H7 (cell line): ENCODE data around the gene FIZ1. TPM values are rescaled to one million over a fixed set of nuclear protein-coding genes. Genes with fewer than 3 reads are reported as not detected.

Source experiments
- DNase-seq: peaks from one replicate; pipeline ENCODE4 v3.0.0; 2012
- H3K27me3 ChIP-seq: 2 replicates; pipeline ENCODE4 v1.6.0; 2011; ENCODE audit warnings: mild to moderate bottlenecking, low read length; ENCODE audit not compliant: control insufficient read depth, insufficient read depth
- H3K36me3 ChIP-seq: replicated peaks from 2 replicates; pipeline ENCODE4 v1.5.1; 2011; ENCODE audit warnings: low read length; ENCODE audit not compliant: control insufficient read depth, insufficient read depth
- H3K4me3 ChIP-seq: 2 replicates; pipeline ENCODE4 v1.5.1; 2011; ENCODE audit warnings: low read depth, mild to moderate bottlenecking, control low read depth, low read length, moderate library complexity; ENCODE audit not compliant: insufficient read depth
- total RNA-seq: library from RNA; depleted of rRNA; stranded (reverse); fragments of >200 nt; shearing (Covaris generic); gene quantifications from 2 replicates; pipeline ENCODE4 v1.2.3, GENCODE V29; 2014; rRNA removed

FIZ1 gene
- 4.3 and 4.7 TPM in 2 replicates for total RNA-seq

GRCh38 chr19:55599468-55599841 lies at the start of gene FIZ1:
Gene FIZ1, minus strand, starts transcription at chr19:55599517. Its CDS starts 1,652 bp downstream, at chr19:55597865.
- Histone ChIP-seq H3K36me3 (peaks cover 3% of the 10 kb centered on the region), H3K4me3 (peak within 1 kb of the TSS; percentile 57)

GRCh38 chr19:55648585-55649267 lies 49.4 kb upstream of the FIZ1 start:
- peak; percentile 80 for DNase-seq
- H3K36me3 ChIP-seq: peaks cover 10% of the 10 kb centered on the region
- no peaks in the 10 kb centered on the region for H3K27me3 ChIP-seq
- peak overlapping the region; percentile 81 for H3K4me3 ChIP-seq

More at GRCh38 chr19:55599468-55599841, at the start of gene FIZ1:
- DNase-seq: peak; percentile 96
- no peaks in the 10 kb centered on the region for H3K27me3 ChIP-seq

- Histone ChIP-seq H3K27me3 (no peaks in the 10 kb centered on the region), H3K36me3 (peaks cover 10% of the 10 kb centered on the region), H3K4me3 (peak within 1 kb of the TSS; percentile 81)
- peak; percentile 94 for DNase-seq
Observed at GRCh38 chr19:55647732-55648584, 48.6 kb upstream of the FIZ1 start, which contains the start of gene CCDC106. Gene CCDC106, plus strand, starts transcription at chr19:55648212. Its CDS starts 835 bp downstream, at chr19:55649047.

- peak; percentile 66 for DNase-seq
- Histone ChIP-seq H3K36me3 (peaks cover 10% of the 10 kb centered on the region), H3K4me3 (peak overlapping the region; percentile 81), H3K27me3 (no peaks in the 10 kb centered on the region)
Observed at GRCh38 chr19:55646889-55647731, 47.8 kb upstream of the FIZ1 start.

- DNase-seq: no peak
- H3K4me3 ChIP-seq: no peak overlapping the region
Observed at GRCh38 chr19:55645512-55645881, 46.2 kb upstream of the FIZ1 start.

GRCh38 chr19:55644842-55645511 lies 45.7 kb upstream of the FIZ1 start:
- Histone ChIP-seq H3K4me3 (no peak overlapping the region), H3K27me3 (no peaks in the 10 kb centered on the region), H3K36me3 (peaks cover 10% of the 10 kb centered on the region)
- no peak for DNase-seq

More at GRCh38 chr19:55645512-55645881, 46.2 kb upstream of the FIZ1 start:
- H3K36me3 ChIP-seq: peaks cover 10% of the 10 kb centered on the region
- no peaks in the 10 kb centered on the region for H3K27me3 ChIP-seq

- DNase-seq: no peak
- no peaks in the 10 kb centered on the region for H3K27me3 ChIP-seq
Observed at GRCh38 chr19:55644191-55644833, 45.0 kb upstream of the FIZ1 start.

GRCh38 chr19:55643887-55644176 lies 44.5 kb upstream of the FIZ1 start:
- no peak for DNase-seq
- Histone ChIP-seq H3K36me3 (peaks cover 10% of the 10 kb centered on the region), H3K27me3 (no peaks in the 10 kb centered on the region), H3K4me3 (peak overlapping the region; percentile 81)

More at GRCh38 chr19:55644191-55644833, 45.0 kb upstream of the FIZ1 start:
- Histone ChIP-seq H3K4me3 (peak overlapping the region; percentile 81), H3K36me3 (peaks cover 10% of the 10 kb centered on the region)

GRCh38 chr19:55643003-55643886 lies 43.9 kb upstream of the FIZ1 start, which contains the start of gene ZNF581:
Gene ZNF581, plus strand, starts transcription at chr19:55643649. Its CDS starts 923 bp downstream, at chr19:55644572.
- H3K4me3 ChIP-seq: peak within 1 kb of the TSS; percentile 81
- H3K36me3 ChIP-seq: peaks cover 10% of the 10 kb centered on the region
- DNase-seq: peak; percentile 96
- no peaks in the 10 kb centered on the region for H3K27me3 ChIP-seq

- H3K27me3 ChIP-seq: no peaks in the 10 kb centered on the region
- peak overlapping the region; percentile 81 for H3K4me3 ChIP-seq
- DNase-seq: peak; percentile 87
- H3K36me3 ChIP-seq: peaks cover 10% of the 10 kb centered on the region
Observed at GRCh38 chr19:55642153-55643002, 43.1 kb upstream of the FIZ1 start.

- peak; percentile 73 for DNase-seq
- H3K27me3 ChIP-seq: no peaks in the 10 kb centered on the region
Observed at GRCh38 chr19:55641426-55642152, 42.3 kb upstream of the FIZ1 start.

More at GRCh38 chr19:55641426-55642152, 42.3 kb upstream of the FIZ1 start:
- Histone ChIP-seq H3K36me3 (peaks cover 10% of the 10 kb centered on the region), H3K4me3 (peak overlapping the region; percentile 81)
